ES-I3 (cell line): ENCODE data around the gene HBS1L.

Source experiments
- H3K36me3 ChIP-seq: 2 replicates; pipeline ENCODE4 v1.6.1; 2013; ENCODE audit warnings: mild to moderate bottlenecking, low read length, control low read depth, moderate library complexity; ENCODE audit not compliant: insufficient read depth
- H3K4me1 ChIP-seq: 2 replicates; pipeline ENCODE4 v1.6.1; 2013; ENCODE audit warnings: mild to moderate bottlenecking, control low read depth, low read length; ENCODE audit not compliant: insufficient read depth
- H3K9ac ChIP-seq: 2 replicates; pipeline ENCODE4 v1.6.1; 2013; ENCODE audit warnings: low read depth, mild to moderate bottlenecking, low read length, moderate library complexity
- H3K9me3 ChIP-seq: 2 replicates; pipeline ENCODE4 v1.6.1; 2013; ENCODE audit warnings: mild to moderate bottlenecking, low read length, moderate library complexity; ENCODE audit not compliant: control insufficient read depth, insufficient read depth

Gene HBS1L

DNA sequence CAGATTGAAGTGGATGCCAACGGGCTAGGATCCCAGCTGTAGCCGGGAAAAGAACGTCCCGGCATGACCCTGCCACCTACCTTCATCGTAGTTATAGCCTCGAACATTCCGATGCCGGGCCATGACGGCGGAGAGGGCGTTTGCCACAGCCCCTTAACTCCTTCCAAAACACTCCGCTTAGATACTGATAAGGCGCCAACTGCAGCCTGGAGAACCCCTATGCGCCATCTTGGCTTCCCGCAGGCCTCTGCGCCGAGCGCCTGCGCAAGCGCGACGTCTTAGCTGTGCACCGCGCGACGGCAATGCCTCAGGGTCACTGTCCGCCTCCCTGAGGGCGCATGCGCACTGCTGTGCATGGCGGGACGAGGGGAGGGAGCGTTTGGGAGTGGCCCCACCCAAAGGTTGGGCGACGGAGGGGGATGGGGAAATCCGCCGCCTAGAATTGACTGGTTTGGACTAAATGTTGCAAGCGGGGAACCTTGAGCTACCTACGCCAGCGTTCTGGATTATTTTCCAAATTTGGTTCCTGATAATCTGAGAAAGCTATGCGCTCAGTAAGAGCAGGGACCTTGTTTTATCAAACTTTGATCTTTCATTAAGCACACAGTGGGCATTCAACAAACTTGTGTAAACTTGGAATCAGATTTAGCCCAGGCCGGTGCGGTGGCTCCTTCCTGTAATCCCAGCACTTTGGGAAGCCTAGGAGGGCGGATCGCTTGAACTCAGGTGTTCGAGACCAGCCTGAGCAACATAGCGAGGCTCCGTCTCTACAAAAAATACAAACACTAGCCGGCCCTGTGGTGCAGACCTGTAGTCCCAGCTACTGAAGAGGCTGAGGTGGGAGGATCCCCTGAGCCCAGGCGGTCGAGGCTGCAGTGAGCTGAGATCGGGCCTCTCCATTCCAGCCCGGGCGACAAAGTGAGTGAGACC, at the start of gene HBS1L:
HBS1L (minus strand) TSS at position 254 of the 930 bp plus-strand sequence; CDS start at position 123, 131 bp downstream.
- Histone ChIP-seq H3K4me1 (peaks cover 4% of the 10 kb centered on the region; the same call in 1 of the 2 replicates), H3K36me3 (no peaks in the 10 kb centered on the region), H3K9me3 (no peaks in the 10 kb centered on the region), H3K9ac (peak within 1 kb of the TSS; percentile 91)

GRCh38 chr6:135104199-135104598, 49.6 kb upstream of the HBS1L start:
- no peaks in the 10 kb centered on the region for H3K9me3 ChIP-seq
- H3K9ac ChIP-seq: no peak overlapping the region
- H3K4me1 ChIP-seq: no peaks in the 10 kb centered on the region
- no peaks in the 10 kb centered on the region for H3K36me3 ChIP-seq

GRCh38 chr6:135102191-135102590, 47.6 kb upstream of the HBS1L start:
- H3K4me1 ChIP-seq: no peaks in the 10 kb centered on the region

DNA sequence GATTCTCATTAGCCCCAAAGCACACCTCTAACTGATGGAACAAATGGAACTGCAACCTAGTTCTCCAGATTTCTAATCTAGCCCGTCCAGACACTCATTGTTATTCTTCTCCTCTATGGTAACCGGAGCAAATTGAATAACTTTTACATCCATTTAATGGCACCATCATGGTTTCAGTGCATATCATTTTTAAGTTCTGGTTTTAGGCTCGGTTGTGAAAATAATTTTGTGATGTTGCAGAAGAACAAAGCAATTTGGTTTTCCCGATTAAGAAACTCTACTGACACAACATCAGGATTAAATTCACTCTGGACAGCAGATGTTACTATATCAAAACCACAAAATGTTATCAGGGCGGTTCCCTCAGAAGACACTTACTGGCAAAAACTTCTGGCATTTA, 42.5 kb upstream of the HBS1L start:
- H3K9me3 ChIP-seq: no peaks in the 10 kb centered on the region
- no peaks in the 10 kb centered on the region for H3K4me1 ChIP-seq
- H3K36me3 ChIP-seq: no peaks in the 10 kb centered on the region
- H3K9ac ChIP-seq: no peak overlapping the region

More at GRCh38 chr6:135102191-135102590, 47.6 kb upstream of the HBS1L start:
- H3K36me3 ChIP-seq: no peaks in the 10 kb centered on the region
- H3K9me3 ChIP-seq: no peaks in the 10 kb centered on the region
- H3K9ac ChIP-seq: no peak overlapping the region

- Histone ChIP-seq H3K4me1 (no peaks in the 10 kb centered on the region), H3K9me3 (no peaks in the 10 kb centered on the region), H3K36me3 (no peaks in the 10 kb centered on the region), H3K9ac (no peak overlapping the region)
Observed at GRCh38 chr6:135096403-135097130, 41.9 kb upstream of the HBS1L start.

GRCh38 chr6:135095716-135096115, 41.1 kb upstream of the HBS1L start:
- H3K4me1 ChIP-seq: no peaks in the 10 kb centered on the region

DNA sequence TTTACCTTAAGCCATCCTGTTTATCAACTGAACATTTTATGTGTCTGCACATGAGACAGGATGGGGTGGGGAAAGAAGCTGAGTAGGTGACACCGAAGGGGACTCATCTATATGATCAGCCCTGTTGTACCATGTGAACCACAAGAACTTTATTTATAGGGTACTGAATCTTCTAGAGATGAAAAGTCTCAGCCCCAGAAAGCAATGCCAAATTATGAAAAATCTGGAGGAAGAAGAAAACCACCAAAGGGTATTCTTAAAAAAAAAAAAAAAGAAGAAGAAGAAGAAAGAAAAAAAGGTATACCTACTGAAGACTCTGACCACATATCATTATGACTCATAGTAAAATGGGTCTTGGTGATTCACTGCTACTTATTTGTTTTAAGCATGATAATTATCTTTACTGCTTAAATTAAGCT, 39.8 kb upstream of the HBS1L start:
- Histone ChIP-seq H3K4me1 (no peaks in the 10 kb centered on the region), H3K9me3 (no peaks in the 10 kb centered on the region), H3K36me3 (no peaks in the 10 kb centered on the region), H3K9ac (no peak overlapping the region)

More at GRCh38 chr6:135095716-135096115, 41.1 kb upstream of the HBS1L start:
- H3K36me3 ChIP-seq: no peaks in the 10 kb centered on the region
- no peaks in the 10 kb centered on the region for H3K9me3 ChIP-seq
- H3K9ac ChIP-seq: no peak overlapping the region

- Histone ChIP-seq H3K4me1 (no peaks in the 10 kb centered on the region), H3K9me3 (no peaks in the 10 kb centered on the region), H3K9ac (no peak overlapping the region), H3K36me3 (no peaks in the 10 kb centered on the region)
Observed at GRCh38 chr6:135093578-135093977, 39.0 kb upstream of the HBS1L start.

DNA sequence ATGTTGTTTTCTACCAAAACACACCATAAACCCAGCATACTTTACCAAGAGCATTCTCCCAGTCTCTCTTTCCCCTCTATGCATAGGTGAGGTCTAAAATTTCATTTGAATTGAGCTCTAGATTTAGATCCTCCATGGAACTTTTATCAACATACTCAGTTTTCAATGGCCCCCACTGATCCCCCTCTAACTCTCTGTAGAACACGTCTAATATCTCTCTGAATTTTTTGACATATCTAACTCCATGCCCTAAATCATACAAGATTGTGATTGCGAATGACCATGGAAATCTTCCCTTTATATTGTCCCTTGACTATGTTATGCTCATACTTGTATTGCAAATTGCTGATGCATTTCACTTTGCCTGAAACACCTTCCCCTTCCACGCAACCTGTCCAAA, 38.1 kb upstream of the HBS1L start:
- Histone ChIP-seq H3K4me1 (no peaks in the 10 kb centered on the region), H3K9me3 (no peaks in the 10 kb centered on the region), H3K36me3 (no peaks in the 10 kb centered on the region), H3K9ac (no peak overlapping the region)

DNA sequence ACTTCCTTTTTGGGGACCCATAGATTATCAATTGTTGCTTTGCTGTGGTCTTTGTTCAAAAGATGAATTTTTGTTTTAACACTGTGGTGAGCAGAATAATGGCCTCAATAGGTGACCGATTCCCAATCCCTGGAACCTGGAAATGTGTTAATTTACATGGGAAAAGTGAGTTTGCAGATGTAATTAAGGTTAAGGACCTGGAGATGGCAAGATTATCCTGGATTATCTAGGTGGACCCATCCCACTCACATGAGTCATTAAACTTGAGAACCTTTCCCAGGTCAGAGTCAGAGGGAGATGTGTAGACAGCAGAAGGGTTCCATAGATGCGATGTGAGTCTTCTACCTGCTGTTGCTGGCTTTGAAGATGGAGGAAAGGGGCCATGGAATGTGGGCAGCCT, 36.2 kb upstream of the HBS1L start:
- no peaks in the 10 kb centered on the region for H3K4me1 ChIP-seq
- no peaks in the 10 kb centered on the region for H3K36me3 ChIP-seq
- no peaks in the 10 kb centered on the region for H3K9me3 ChIP-seq
- no peak overlapping the region for H3K9ac ChIP-seq

- Histone ChIP-seq H3K9me3 (no peaks in the 10 kb centered on the region), H3K36me3 (no peaks in the 10 kb centered on the region), H3K4me1 (no peaks in the 10 kb centered on the region), H3K9ac (no peak overlapping the region)
Observed at GRCh38 chr6:135089901-135090300, 35.3 kb upstream of the HBS1L start.

GRCh38 chr6:135088818-135089809, 34.5 kb upstream of the HBS1L start:
- Histone ChIP-seq H3K4me1 (no peaks in the 10 kb centered on the region), H3K9me3 (no peaks in the 10 kb centered on the region), H3K9ac (no peak overlapping the region), H3K36me3 (no peaks in the 10 kb centered on the region)

DNA sequence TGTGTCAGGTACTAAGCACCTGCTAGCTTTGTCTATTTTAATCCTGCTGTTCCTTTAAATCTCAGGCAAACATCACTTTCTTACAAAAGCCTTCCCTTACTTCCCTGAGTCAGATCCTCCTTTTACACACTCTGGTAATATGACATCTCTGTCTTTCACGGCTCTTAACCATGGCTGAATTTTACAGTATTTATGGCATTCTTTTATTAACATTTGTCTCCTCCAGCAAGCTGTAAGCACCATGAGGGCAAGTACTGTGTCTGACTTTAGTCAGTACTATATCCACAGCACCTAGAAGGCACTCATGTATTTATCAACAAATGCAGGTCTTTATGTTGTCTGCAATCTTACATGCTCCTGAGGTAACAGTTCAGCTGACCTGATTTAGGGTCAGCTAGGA, 33.7 kb upstream of the HBS1L start:
- H3K9ac ChIP-seq: no peak overlapping the region
- H3K36me3 ChIP-seq: no peaks in the 10 kb centered on the region
- H3K9me3 ChIP-seq: no peaks in the 10 kb centered on the region
- H3K4me1 ChIP-seq: no peaks in the 10 kb centered on the region

- Histone ChIP-seq H3K36me3 (no peaks in the 10 kb centered on the region), H3K9ac (no peak overlapping the region)
Observed at GRCh38 chr6:135087803-135088202, 33.2 kb upstream of the HBS1L start.

More at GRCh38 chr6:135087803-135088202, 33.2 kb upstream of the HBS1L start:
- H3K4me1 ChIP-seq: no peaks in the 10 kb centered on the region
- H3K9me3 ChIP-seq: no peaks in the 10 kb centered on the region
